Astrocyte (in vitro differentiated cells and primary cell): Measurements from ENCODE around the gene RAI2. TPM values are rescaled to one million over a fixed set of nuclear protein-coding genes. Genes with fewer than 3 reads are reported as not detected.

Experiments
- DNase-seq: peaks from one replicate; pipeline ENCODE4 v3.0.0-alpha.2; 2010; ENCODE audit warnings: low read depth
- FAIRE-seq: peaks from 2 replicates; lab custom pipeline; 2011; peaks lifted over from hg19 to GRCh38; lab: Jason Lieb, UNC
- H2AFZ ChIP-seq: 2 replicates; pipeline ENCODE4 v1.6.0; 2012; ENCODE audit warnings: low read depth, low read length, inconsistent platforms
- H3K27ac ChIP-seq: 2 replicates; pipeline ENCODE4 v1.5.1; 2011; ENCODE audit warnings: low read depth, low read length, inconsistent platforms
- H3K27me3 ChIP-seq: 2 replicates; pipeline ENCODE4 v1.6.0; 2011; ENCODE audit warnings: low read length, inconsistent platforms; ENCODE audit not compliant: insufficient read depth
- H3K36me3 ChIP-seq: 2 replicates; pipeline ENCODE4 v1.5.1; 2011; ENCODE audit warnings: low read length, inconsistent platforms; ENCODE audit not compliant: insufficient read depth
- H3K4me1 ChIP-seq: 2 replicates; pipeline ENCODE4 v1.5.1; 2011; ENCODE audit warnings: low read length, inconsistent platforms; ENCODE audit not compliant: insufficient read depth
- H3K4me2 ChIP-seq: 2 replicates; pipeline ENCODE4 v1.6.0; 2012; ENCODE audit warnings: low read length, inconsistent platforms
- H3K4me3 ChIP-seq: 2 replicates; pipeline ENCODE4 v1.5.1; 2011; ENCODE audit warnings: low read depth, mild to moderate bottlenecking, low read length, inconsistent platforms; ENCODE audit not compliant: insufficient read depth
- H3K79me2 ChIP-seq: 2 replicates; pipeline ENCODE4 v1.6.0; 2012; ENCODE audit warnings: mild to moderate bottlenecking, low read length, inconsistent platforms; ENCODE audit not compliant: insufficient read depth
- H3K9ac ChIP-seq: 2 replicates; pipeline ENCODE4 v1.6.0; 2012; ENCODE audit warnings: mild to moderate bottlenecking, low read length, inconsistent platforms
- H3K9me3 ChIP-seq: 2 replicates; pipeline ENCODE4 v1.5.1; 2012; ENCODE audit warnings: low read depth, mild to moderate bottlenecking, low read length, inconsistent platforms; ENCODE audit not compliant: insufficient read depth
- H4K20me1 ChIP-seq: 2 replicates; pipeline ENCODE4 v1.6.0; 2012; ENCODE audit warnings: low read length, inconsistent platforms; ENCODE audit not compliant: insufficient read depth
- H3K27ac Mint-ChIP-seq: one replicate; pipeline ENCODE4 v1.8.0; 2021; ENCODE audit warnings: mild to moderate bottlenecking, mixed read lengths; ENCODE audit not compliant: unreplicated experiment
- H3K27me3 Mint-ChIP-seq: one replicate; pipeline ENCODE4 v1.8.0; 2021; ENCODE audit warnings: low read depth, mixed read lengths; ENCODE audit not compliant: unreplicated experiment
- H3K36me3 Mint-ChIP-seq: one replicate; pipeline ENCODE4 v1.8.0; 2021; ENCODE audit warnings: low read depth, mixed read lengths; ENCODE audit not compliant: unreplicated experiment
- H3K4me1 Mint-ChIP-seq: one replicate; pipeline ENCODE4 v1.8.0; 2021; ENCODE audit warnings: low read depth, mixed read lengths; ENCODE audit not compliant: unreplicated experiment
- H3K4me3 Mint-ChIP-seq: one replicate; pipeline ENCODE4 v1.8.0; 2021; ENCODE audit warnings: mild to moderate bottlenecking, moderate library complexity, mixed read lengths; ENCODE audit not compliant: unreplicated experiment
- H3K9me3 Mint-ChIP-seq: one replicate; pipeline ENCODE4 v1.8.0; 2021; ENCODE audit warnings: mild to moderate bottlenecking, mixed read lengths; ENCODE audit not compliant: unreplicated experiment
- CTCF ChIP-seq: IDR thresholded peaks from 2 replicates; pipeline ENCODE4 v1.5.1; 2011; ENCODE audit warnings: low read depth, mild to moderate bottlenecking, inconsistent platforms, low read length, moderate library complexity; ENCODE audit not compliant: insufficient read depth
- EZH2 ChIP-seq: IDR thresholded peaks from 2 replicates; pipeline ENCODE4 v1.6.1; 2012; ENCODE audit warnings: mild to moderate bottlenecking, low read length, inconsistent platforms; ENCODE audit not compliant: insufficient read depth
- total RNA-seq: library from RNA; stranded (reverse); gene quantifications from 2 replicates; pipeline ENCODE4 v1.2.1, GENCODE V29; 2021

RAI2 gene
- total RNA-seq, 1 donor from 2014 or later: 0.66 TPM

- Histone ChIP-seq H3K4me1 (no peaks in the 10 kb centered on the region), H3K36me3 (no peaks in the 10 kb centered on the region), H3K9ac (no peak overlapping the region), H3K27me3 (no peaks in the 10 kb centered on the region), H3K4me3 (no peak overlapping the region), H3K79me2 (no peaks in the 10 kb centered on the region), H2AFZ (no peak overlapping the region), H3K27ac (no peak overlapping the region), H4K20me1 (no peaks in the 10 kb centered on the region), H3K4me2 (no peak overlapping the region), H3K9me3 (no peaks in the 10 kb centered on the region)
- TF ChIP-seq EZH2 (no peak), CTCF (no peak)
- no peaks in the 10 kb centered on the region for H3K4me1 Mint-ChIP-seq
- H3K9me3 Mint-ChIP-seq: no peaks in the 10 kb centered on the region
- no peak overlapping the region for H3K27ac Mint-ChIP-seq
- H3K27me3 Mint-ChIP-seq: no peaks in the 10 kb centered on the region
- no peak for FAIRE-seq
- DNase-seq: no peak
- no peaks in the 10 kb centered on the region for H3K36me3 Mint-ChIP-seq
- H3K4me3 Mint-ChIP-seq: no peak overlapping the region
These were observed 59.7 kb downstream of the RAI2 start for GRCh38 chrX:17801431-17801830.

GRCh38 chrX:17798921-17799320 lies 62.2 kb downstream of the RAI2 start:
- H3K4me1 ChIP-seq: no peaks in the 10 kb centered on the region
- no peaks in the 10 kb centered on the region for H3K9me3 ChIP-seq
- no peak overlapping the region for H2AFZ ChIP-seq
- no peaks in the 10 kb centered on the region for H4K20me1 ChIP-seq
- no peak overlapping the region for H3K27ac Mint-ChIP-seq
- no peak overlapping the region for H3K9ac ChIP-seq
- H3K9me3 Mint-ChIP-seq: no peaks in the 10 kb centered on the region
- no peaks in the 10 kb centered on the region for H3K79me2 ChIP-seq
- H3K4me2 ChIP-seq: no peak overlapping the region
- TF ChIP-seq CTCF (no peak), EZH2 (no peak)
- DNase-seq (no peak), FAIRE-seq (no peak)
- H3K4me3 Mint-ChIP-seq: no peak overlapping the region
- no peak overlapping the region for H3K4me3 ChIP-seq
- no peaks in the 10 kb centered on the region for H3K36me3 ChIP-seq
- H3K4me1 Mint-ChIP-seq: no peaks in the 10 kb centered on the region
- H3K36me3 Mint-ChIP-seq: no peaks in the 10 kb centered on the region
- peaks cover 3% of the 10 kb centered on the region for H3K27me3 Mint-ChIP-seq
- H3K27ac ChIP-seq: no peak overlapping the region
- no peaks in the 10 kb centered on the region for H3K27me3 ChIP-seq

- Mint-ChIP-seq H3K27ac (no peak overlapping the region), H3K9me3 (no peaks in the 10 kb centered on the region), H3K27me3 (peaks cover 4% of the 10 kb centered on the region), H3K4me1 (no peaks in the 10 kb centered on the region), H3K4me3 (no peak overlapping the region), H3K36me3 (no peaks in the 10 kb centered on the region)
- H3K27ac ChIP-seq: no peak overlapping the region
- H3K79me2 ChIP-seq: no peaks in the 10 kb centered on the region
- no peak overlapping the region for H3K4me2 ChIP-seq
- no peaks in the 10 kb centered on the region for H3K4me1 ChIP-seq
- H3K9ac ChIP-seq: no peak overlapping the region
- no peaks in the 10 kb centered on the region for H3K9me3 ChIP-seq
- H2AFZ ChIP-seq: no peak overlapping the region
- H4K20me1 ChIP-seq: no peaks in the 10 kb centered on the region
- no peak overlapping the region for H3K4me3 ChIP-seq
- no peaks in the 10 kb centered on the region for H3K36me3 ChIP-seq
- DNase-seq (no peak), FAIRE-seq (no peak)
- no peak for TF ChIP-seq EZH2
- no peak for TF ChIP-seq CTCF
- H3K27me3 ChIP-seq: no peaks in the 10 kb centered on the region
These were observed 68.3 kb downstream of the RAI2 start for GRCh38 chrX:17792826-17793225.
